PC-9 (cell line): Measurements from ENCODE around the gene C1QTNF12.

Source experiments
- EZH2 ChIP-seq: fragments of 200-600 bp; sonication (generic); IDR thresholded peaks from 2 replicates; pipeline ENCODE4 v1.8.0; 2017; ENCODE audit warnings: antibody characterized with exemption, low read depth
- TF ChIP-seq, protein P1 (sequence below): fragments of 200-600 bp; sonication (generic); conservative IDR thresholded peaks from 2 replicates; pipeline ENCODE4 v1.6.1; 2017; ENCODE audit warnings: mixed run types, antibody characterized with exemption, mild to moderate bottlenecking, moderate library complexity

DNA sequence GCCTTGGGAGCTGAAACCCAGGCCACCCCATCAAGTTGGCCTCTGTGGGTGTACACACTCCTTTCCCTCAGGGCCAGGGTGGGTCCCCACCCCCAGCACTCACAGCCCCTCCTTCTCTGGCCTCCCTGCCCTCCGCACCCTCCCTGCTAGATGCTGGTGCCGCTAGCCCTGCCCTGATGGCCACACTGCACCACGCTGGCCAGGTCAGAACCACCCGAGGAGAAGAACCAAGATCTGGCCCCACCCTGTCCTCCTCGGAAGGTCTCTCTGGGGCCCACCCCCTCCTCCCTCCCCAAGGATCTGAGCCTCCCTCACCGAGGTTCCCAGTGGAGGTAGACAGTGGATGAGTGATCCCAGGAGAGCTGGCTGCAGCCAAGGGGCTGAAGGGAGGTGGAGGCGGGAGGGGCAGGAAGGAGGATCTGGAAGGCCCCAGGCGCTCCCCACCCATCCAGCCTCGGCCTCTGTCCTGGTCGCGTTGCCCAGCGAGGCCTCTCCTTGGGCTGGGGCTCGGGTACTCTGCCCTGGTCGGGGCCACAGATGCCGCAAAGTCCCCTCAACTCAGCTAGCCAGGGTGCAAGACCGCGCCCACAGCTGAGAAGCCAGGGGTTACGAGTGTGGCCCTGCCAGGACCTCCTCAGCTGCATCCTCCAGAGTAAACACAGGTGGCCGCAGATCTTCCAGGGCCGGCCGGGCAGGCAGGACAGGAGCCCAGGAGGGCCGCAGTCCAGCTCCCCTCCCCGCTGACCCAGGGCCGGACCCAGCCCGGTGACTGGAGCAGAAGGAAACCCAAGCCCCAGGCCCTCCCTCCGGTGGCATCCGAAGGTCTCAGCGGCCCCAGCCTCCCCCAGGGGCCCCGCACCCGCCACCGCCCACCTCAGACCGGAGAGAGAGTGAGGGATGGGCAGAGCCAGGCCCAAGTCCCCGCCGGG lies 9.3 kb downstream of the C1QTNF12 start:
- TF ChIP-seq, protein P1, sequence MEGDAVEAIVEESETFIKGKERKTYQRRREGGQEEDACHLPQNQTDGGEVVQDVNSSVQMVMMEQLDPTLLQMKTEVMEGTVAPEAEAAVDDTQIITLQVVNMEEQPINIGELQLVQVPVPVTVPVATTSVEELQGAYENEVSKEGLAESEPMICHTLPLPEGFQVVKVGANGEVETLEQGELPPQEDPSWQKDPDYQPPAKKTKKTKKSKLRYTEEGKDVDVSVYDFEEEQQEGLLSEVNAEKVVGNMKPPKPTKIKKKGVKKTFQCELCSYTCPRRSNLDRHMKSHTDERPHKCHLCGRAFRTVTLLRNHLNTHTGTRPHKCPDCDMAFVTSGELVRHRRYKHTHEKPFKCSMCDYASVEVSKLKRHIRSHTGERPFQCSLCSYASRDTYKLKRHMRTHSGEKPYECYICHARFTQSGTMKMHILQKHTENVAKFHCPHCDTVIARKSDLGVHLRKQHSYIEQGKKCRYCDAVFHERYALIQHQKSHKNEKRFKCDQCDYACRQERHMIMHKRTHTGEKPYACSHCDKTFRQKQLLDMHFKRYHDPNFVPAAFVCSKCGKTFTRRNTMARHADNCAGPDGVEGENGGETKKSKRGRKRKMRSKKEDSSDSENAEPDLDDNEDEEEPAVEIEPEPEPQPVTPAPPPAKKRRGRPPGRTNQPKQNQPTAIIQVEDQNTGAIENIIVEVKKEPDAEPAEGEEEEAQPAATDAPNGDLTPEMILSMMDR = no peak
- no peak for TF ChIP-seq EZH2
